HEK293 (cell line): ENCODE data around the gene ITGB2.

Experiments used
- CTCF ChIA-PET: fragments of 350-600 bp; formaldehyde crosslinking; extraction: SDS; loops from one replicate; lab custom pipeline; 2021; ENCODE audit warnings: antibody characterized with exemption; lab: Yijun Ruan, JAX
- POLR2A ChIA-PET: fragments of 300-600 bp; formaldehyde crosslinking; extraction: SDS; loops from one replicate; lab custom pipeline; 2020; ENCODE audit warnings: antibody characterized with exemption, inconsistent platforms; lab: Yijun Ruan, JAX
- H3K27ac ChIP-seq: fragments of 200-500 bp; sonication (Bioruptor generic); 2 replicates; pipeline ENCODE4 v1.5.1; 2014; ENCODE audit warnings: low read depth, low read length, control low read depth, inconsistent platforms; ENCODE audit errors: extremely low read depth
- H3K36me3 ChIP-seq, 2 experiments: fragments of 200-500 bp in 1 of 2; sonication (Bioruptor generic) in 1 of 2; 1 replicate in 1 of 2; 2 replicates in 1 of 2; pipeline ENCODE4 v1.5.1; 2014 to 2017; ENCODE audit warnings: inconsistent platforms in 2 of 2, low read length in 2 of 2; ENCODE audit not compliant: control insufficient read depth in 2 of 2, insufficient read depth in 1 of 2
- H3K4me1 ChIP-seq: fragments of 200-500 bp; sonication (Bioruptor generic); 2 replicates; pipeline ENCODE4 v1.5.1; 2014; ENCODE audit warnings: mild to moderate bottlenecking, low read length, inconsistent platforms; ENCODE audit not compliant: control insufficient read depth, insufficient read depth
- H3K4me3 ChIP-seq: 2 replicates; pipeline ENCODE4 v1.5.1; 2011; ENCODE audit warnings: low read depth, mild to moderate bottlenecking, control low read depth, low read length, moderate library complexity
- H3K9me3 ChIP-seq: fragments of 200-500 bp; sonication (Bioruptor generic); 2 replicates; pipeline ENCODE4 v1.5.1; 2014; ENCODE audit warnings: low read depth, low read length, inconsistent platforms; ENCODE audit not compliant: control insufficient read depth, insufficient read depth
- MZF1 ChIP-seq: fragments of 450-650 bp; formaldehyde crosslinking; IDR thresholded peaks from 2 replicates; pipeline ENCODE4 v1.5.1; 2017; ENCODE audit warnings: missing biosample characterization, missing genetic modification characterization, borderline replicate concordance
- PRDM2 ChIP-seq: fragments of 450-650 bp; formaldehyde crosslinking; IDR thresholded peaks from 2 replicates; pipeline ENCODE4 v1.5.1; 2016; ENCODE audit warnings: missing biosample characterization, missing genetic modification characterization, borderline replicate concordance
- SP3 ChIP-seq: fragments of 450-650 bp; formaldehyde crosslinking; IDR thresholded peaks from 2 replicates; pipeline ENCODE4 v1.5.1; 2016; ENCODE audit warnings: missing biosample characterization, missing genetic modification characterization
- ZNF112 ChIP-seq: fragments of 450-650 bp; formaldehyde crosslinking; IDR thresholded peaks from 2 replicates; pipeline ENCODE4 v1.5.0; 2017; ENCODE audit warnings: missing biosample characterization, missing genetic modification characterization
- ZNF132 ChIP-seq: fragments of 450-650 bp; formaldehyde crosslinking; IDR thresholded peaks from 2 replicates; pipeline ENCODE4 v1.5.1; 2017; ENCODE audit warnings: missing biosample characterization, missing genetic modification characterization, borderline replicate concordance
- ZNF174 ChIP-seq: fragments of 450-650 bp; formaldehyde crosslinking; IDR thresholded peaks from 2 replicates; pipeline ENCODE4 v1.5.0; 2017; ENCODE audit warnings: missing biosample characterization, mild to moderate bottlenecking, missing genetic modification characterization
- ZNF202 ChIP-seq: fragments of 450-650 bp; formaldehyde crosslinking; IDR thresholded peaks from 2 replicates; pipeline ENCODE4 v1.5.1; 2016; ENCODE audit warnings: missing biosample characterization, missing genetic modification characterization, borderline replicate concordance
- ZNF239 ChIP-seq: fragments of 450-650 bp; formaldehyde crosslinking; IDR thresholded peaks from 2 replicates; pipeline ENCODE4 v1.5.1; 2016; ENCODE audit warnings: missing biosample characterization, missing genetic modification characterization
- ZNF280C ChIP-seq: fragments of 450-650 bp; formaldehyde crosslinking; IDR thresholded peaks from 2 replicates; pipeline ENCODE4 v1.5.1; 2016; ENCODE audit warnings: missing biosample characterization, missing genetic modification characterization
- ZNF416 ChIP-seq: fragments of 450-650 bp; formaldehyde crosslinking; IDR thresholded peaks from 2 replicates; pipeline ENCODE4 v1.5.1; 2016; ENCODE audit warnings: missing biosample characterization, missing genetic modification characterization
- ZNF544 ChIP-seq: fragments of 450-650 bp; formaldehyde crosslinking; IDR thresholded peaks from 2 replicates; pipeline ENCODE4 v1.5.0; 2017; ENCODE audit warnings: missing biosample characterization, missing genetic modification characterization
- ZNF571 ChIP-seq: fragments of 450-650 bp; formaldehyde crosslinking; IDR thresholded peaks from 2 replicates; pipeline ENCODE4 v1.5.0; 2017; ENCODE audit warnings: missing biosample characterization, missing genetic modification characterization
- ZNF623 ChIP-seq: fragments of 450-650 bp; formaldehyde crosslinking; IDR thresholded peaks from 2 replicates; pipeline ENCODE4 v1.5.1; 2016; ENCODE audit warnings: missing biosample characterization, missing genetic modification characterization
- ZNF704 ChIP-seq: fragments of 450-650 bp; formaldehyde crosslinking; IDR thresholded peaks from 2 replicates; pipeline ENCODE4 v1.5.1; 2016; ENCODE audit warnings: missing biosample characterization, missing genetic modification characterization
- ZNF785 ChIP-seq: fragments of 450-650 bp; formaldehyde crosslinking; IDR thresholded peaks from 2 replicates; pipeline ENCODE4 v1.5.1; 2016; ENCODE audit warnings: missing biosample characterization, missing genetic modification characterization
- ZSCAN16 ChIP-seq: fragments of 450-650 bp; formaldehyde crosslinking; IDR thresholded peaks from 2 replicates; pipeline ENCODE4 v1.5.1; 2016; ENCODE audit warnings: missing biosample characterization, missing genetic modification characterization
- ZSCAN18 ChIP-seq: fragments of 450-650 bp; formaldehyde crosslinking; IDR thresholded peaks from 2 replicates; pipeline ENCODE4 v1.5.1; 2016; ENCODE audit warnings: missing biosample characterization, missing genetic modification characterization
- TF ChIP-seq, protein P1 (sequence below): fragments of 450-650 bp; formaldehyde crosslinking; IDR thresholded peaks from 2 replicates; pipeline ENCODE4 v1.5.1; 2016; ENCODE audit warnings: missing biosample characterization, missing genetic modification characterization, low read depth

Gene ITGB2

DNA sequence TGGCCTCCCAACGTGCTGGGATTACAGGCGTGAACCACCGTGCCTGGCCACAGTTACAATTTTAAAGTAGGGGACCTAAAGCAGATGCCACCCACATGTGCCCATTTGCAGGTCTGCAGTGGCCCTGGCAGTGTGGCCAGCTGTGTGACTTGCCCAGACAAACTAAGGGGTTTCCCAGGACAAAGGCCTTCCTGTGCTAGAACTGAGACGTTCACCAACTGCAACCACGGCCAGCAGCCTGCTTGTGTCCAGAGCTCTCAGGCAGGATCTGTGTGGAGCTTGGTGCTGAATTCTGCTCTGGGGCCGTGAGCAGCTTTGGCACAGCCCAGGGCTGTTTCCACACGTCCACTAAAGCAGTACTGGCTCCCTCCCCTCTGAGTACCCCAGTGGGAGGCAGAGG is 36.6 kb downstream of the ITGB2 start:
- POLR2A ChIA-PET = interaction anchor here (1.3 to 3.8 kb wide), 2 partner anchors 10 to 55 kb away, joined by 3 to 17 read pairs; partner anchors contain the start of genes PTTG1IP and SLX9

DNA sequence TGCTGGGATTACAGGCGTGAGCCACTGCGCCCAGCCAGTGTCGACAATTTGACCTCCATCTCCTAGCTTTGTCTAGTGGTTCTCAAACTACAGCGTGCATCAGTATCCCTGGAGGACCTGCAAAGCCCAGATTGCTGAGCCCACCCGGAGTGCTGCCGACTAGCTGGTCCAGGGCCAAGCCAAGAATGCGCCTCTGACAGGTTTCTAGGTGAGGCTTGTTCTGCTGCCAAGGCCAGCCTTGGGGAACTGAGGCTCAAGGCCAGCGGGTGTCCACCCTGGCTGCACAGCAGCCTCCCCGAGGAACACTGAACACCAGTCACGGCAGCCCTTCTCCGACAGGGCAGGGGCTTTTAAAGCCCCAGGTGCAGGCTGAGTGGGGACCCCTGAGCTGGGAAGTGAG is 37.4 kb downstream of the ITGB2 start:
- ChIA-PET CTCF (interaction anchor here (0.6 to 5.1 kb wide), 3 partner anchors 10 to 550 kb away, joined by 3 to 25 read pairs (median 3); no protein-coding TSS in a partner anchor), POLR2A (interaction anchor here (1.3 to 3.8 kb wide), 2 partner anchors 10 to 56 kb away, joined by 3 to 17 read pairs; partner anchors contain the start of genes PTTG1IP and SLX9)
- TF ChIP-seq PRDM2 (tag by site-specific recombination) = no peak
- TF ChIP-seq ZNF416 (tag by site-specific recombination) = no peak
- no peak for TF ChIP-seq ZSCAN18 (tag by site-specific recombination)
- TF ChIP-seq ZNF544 (tag by site-specific recombination) = no peak
- no peak for TF ChIP-seq ZSCAN16 (tag by site-specific recombination)
- TF ChIP-seq, protein P1, sequence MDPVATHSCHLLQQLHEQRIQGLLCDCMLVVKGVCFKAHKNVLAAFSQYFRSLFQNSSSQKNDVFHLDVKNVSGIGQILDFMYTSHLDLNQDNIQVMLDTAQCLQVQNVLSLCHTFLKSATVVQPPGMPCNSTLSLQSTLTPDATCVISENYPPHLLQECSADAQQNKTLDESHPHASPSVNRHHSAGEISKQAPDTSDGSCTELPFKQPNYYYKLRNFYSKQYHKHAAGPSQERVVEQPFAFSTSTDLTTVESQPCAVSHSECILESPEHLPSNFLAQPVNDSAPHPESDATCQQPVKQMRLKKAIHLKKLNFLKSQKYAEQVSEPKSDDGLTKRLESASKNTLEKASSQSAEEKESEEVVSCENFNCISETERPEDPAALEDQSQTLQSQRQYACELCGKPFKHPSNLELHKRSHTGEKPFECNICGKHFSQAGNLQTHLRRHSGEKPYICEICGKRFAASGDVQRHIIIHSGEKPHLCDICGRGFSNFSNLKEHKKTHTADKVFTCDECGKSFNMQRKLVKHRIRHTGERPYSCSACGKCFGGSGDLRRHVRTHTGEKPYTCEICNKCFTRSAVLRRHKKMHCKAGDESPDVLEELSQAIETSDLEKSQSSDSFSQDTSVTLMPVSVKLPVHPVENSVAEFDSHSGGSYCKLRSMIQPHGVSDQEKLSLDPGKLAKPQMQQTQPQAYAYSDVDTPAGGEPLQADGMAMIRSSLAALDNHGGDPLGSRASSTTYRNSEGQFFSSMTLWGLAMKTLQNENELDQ (tag by site-specific recombination) = no peak
- TF ChIP-seq ZNF280C (tag by site-specific recombination) = no peak
- TF ChIP-seq ZNF112 (tag by site-specific recombination) = no peak
- Histone ChIP-seq H3K9me3 (no peaks in the 10 kb centered on the region), H3K4me1 (no peaks in the 10 kb centered on the region), H3K27ac (no peak overlapping the region), H3K36me3 (no peaks in the 10 kb centered on the region), H3K4me3 (no peak overlapping the region)

More for the DNA sequence above, 36.6 kb downstream of the ITGB2 start:
- no peak overlapping the region for H3K4me3 ChIP-seq
- H3K9me3 ChIP-seq = no peaks in the 10 kb centered on the region
- H3K27ac ChIP-seq = no peak overlapping the region
- CTCF ChIA-PET = no interaction called here
- H3K4me1 ChIP-seq = no peaks in the 10 kb centered on the region
- no peaks in the 10 kb centered on the region for H3K36me3 ChIP-seq
- TF ChIP-seq ZNF174 (tag by site-specific recombination) = no peak
- TF ChIP-seq MZF1 (tag by site-specific recombination) = no peak
- TF ChIP-seq ZNF239 (tag by site-specific recombination) = no peak
- no peak for TF ChIP-seq ZNF571
- no peak for TF ChIP-seq SP3
- TF ChIP-seq ZNF704 = no peak
- TF ChIP-seq ZNF202 (tag by site-specific recombination) = no peak
- TF ChIP-seq ZNF785 (tag by site-specific recombination) = no peak
- no peak for TF ChIP-seq ZNF132 (tag by site-specific recombination)
- TF ChIP-seq ZNF623 (tag by site-specific recombination) = no peak
